HepG2 (cell line): Measurements from ENCODE around the gene CUL4B. TPM values are rescaled to one million over a fixed set of nuclear protein-coding genes. Genes with fewer than 3 reads are reported as not detected.

Experiments used
- ATAC-seq: fragments of 200-7000 bp; cut with Tn5 transposase; 3 replicates; pipeline ENCODE4 v1.9.1; 2020; ENCODE audit warnings: mild to moderate bottlenecking, moderate library complexity
- BruUV-seq: library from RNA; stranded (reverse); fragments of 400-500 nt; replicated peaks from 2 replicates; lab custom pipeline; 2021; lab: Mats Ljungman, UMichigan
- CTCF ChIA-PET: fragments of 300-600 bp; formaldehyde crosslinking; extraction: SDS; loops from one replicate; lab custom pipeline; 2021; ENCODE audit warnings: low total read pairs, inconsistent platforms, low intra/inter-chr PET ratio; lab: Yijun Ruan, JAX
- POLR2A ChIA-PET: fragments of 350-600 bp; sonication (Branson Sonifier 250); formaldehyde crosslinking; loops from one replicate; lab custom pipeline; 2020; ENCODE audit warnings: antibody characterized with exemption, inconsistent platforms; lab: Yijun Ruan, JAX
- DNase-seq: peaks from one replicate; pipeline ENCODE4 v3.0.0-alpha.2; 2015; ENCODE audit warnings: low spot score
- FAIRE-seq: peaks from 3 replicates; lab custom pipeline; 2011; peaks lifted over from hg19 to GRCh38; lab: Jason Lieb, UNC
- H2AFZ ChIP-seq: one replicate; pipeline ENCODE4 v1.6.1; 2011; ENCODE audit warnings: low read length, inconsistent platforms
- H3K27ac ChIP-seq: fragments of 300-600 bp; 3 replicates; pipeline ENCODE4 v1.8.0; 2011; ENCODE audit warnings: mixed run types, mild to moderate bottlenecking, mixed read lengths, low read length, inconsistent platforms; ENCODE audit not compliant: insufficient read depth; ENCODE audit errors: extremely low read length
- H3K27me3 ChIP-seq, 2 experiments: fragments of 200-600 bp in 1 of 2; 2 replicates in 1 of 2; 3 replicates in 1 of 2; pipeline versions ENCODE4 v1.6.0 to v1.8.0; 2011; ENCODE audit warnings: low read length in 2 of 2, mild to moderate bottlenecking in 2 of 2, moderate library complexity in 2 of 2, inconsistent platforms in 1 of 2; ENCODE audit not compliant: insufficient read depth in 2 of 2, control insufficient read depth in 1 of 2
- H3K36me3 ChIP-seq, 2 experiments: fragments of 200-600 bp in 1 of 2; replicated peaks in 1 of 2; 2 replicates in 1 of 2; 3 replicates in 1 of 2; pipeline versions ENCODE4 v1.5.1 to v1.8.0; 2011; ENCODE audit warnings: low read length in 2 of 2, inconsistent platforms in 1 of 2; ENCODE audit not compliant: insufficient read depth in 2 of 2, control insufficient read depth in 1 of 2
- H3K4me1 ChIP-seq: 2 replicates; pipeline ENCODE4 v1.5.1; 2012; ENCODE audit warnings: low read length, inconsistent platforms; ENCODE audit not compliant: insufficient read depth
- H3K4me2 ChIP-seq: 2 replicates; pipeline ENCODE4 v1.6.0; 2011; ENCODE audit warnings: low read depth, low read length, inconsistent platforms
- H3K4me3 ChIP-seq, 3 experiments: fragments of 200-600 bp in 1 of 3; sonication (generic), shearing (Covaris generic) in 1 of 3; replicated peaks in 1 of 3; 2 replicates each; pipeline ENCODE4 v1.5.1; 2011 to 2016; ENCODE audit warnings: low read length in 3 of 3, inconsistent platforms in 2 of 3, low read depth in 2 of 3, mild to moderate bottlenecking in 2 of 3, control low read depth in 1 of 3, mixed read lengths in 1 of 3; ENCODE audit not compliant: insufficient read depth in 1 of 3
- H3K79me2 ChIP-seq: one replicate; pipeline ENCODE4 v1.6.1; 2011; ENCODE audit warnings: low read length, inconsistent platforms; ENCODE audit not compliant: insufficient read depth
- H3K9ac ChIP-seq: 2 replicates; pipeline ENCODE4 v1.6.0; 2011; ENCODE audit warnings: mild to moderate bottlenecking, low read depth, low read length, inconsistent platforms; ENCODE audit not compliant: insufficient read depth
- H3K9me3 ChIP-seq: 2 replicates; pipeline ENCODE4 v1.5.1; 2012; ENCODE audit warnings: mild to moderate bottlenecking, low read length
- H4K20me1 ChIP-seq: 2 replicates; pipeline ENCODE4 v1.6.0; 2011; ENCODE audit warnings: inconsistent platforms, mild to moderate bottlenecking, low read length, moderate library complexity; ENCODE audit not compliant: insufficient read depth
- BHLHE40 ChIP-seq: IDR thresholded peaks from 2 replicates; pipeline ENCODE4 v1.6.1; 2011; ENCODE audit warnings: low read length, improper control_type of control experiment
- CSRNP2 ChIP-seq: sonication (generic); formaldehyde crosslinking; conservative IDR thresholded peaks from 2 replicates; pipeline ENCODE4 v1.8.0; 2022; ENCODE audit warnings: low read depth, missing genetic modification reagents
- EHMT2 ChIP-seq: fragments of 200-600 bp; sonication (generic); IDR thresholded peaks from 2 replicates; pipeline ENCODE4 v1.7.0; 2017; ENCODE audit warnings: antibody characterized with exemption, low read depth, low read length, borderline replicate concordance
- ERF ChIP-seq: IDR thresholded peaks from 2 replicates; pipeline ENCODE4 v1.6.1; 2018; ENCODE audit warnings: missing biosample characterization, missing genetic modification reagents
- FOXJ3 ChIP-seq: sonication (generic); formaldehyde crosslinking; IDR thresholded peaks from 2 replicates; pipeline ENCODE4 v1.4.0; 2020; ENCODE audit warnings: missing genetic modification reagents, mild to moderate bottlenecking, borderline replicate concordance
- PPARG ChIP-seq: conservative IDR thresholded peaks from 2 replicates; pipeline ENCODE4 v1.6.1; 2016; ENCODE audit warnings: missing biosample characterization, missing genetic modification reagents
- RAD51 ChIP-seq: fragments of 450-650 bp; IDR thresholded peaks from 2 replicates; pipeline ENCODE4 v1.6.1; 2016; ENCODE audit warnings: borderline replicate concordance
- REPIN1 ChIP-seq: sonication (generic); formaldehyde crosslinking; IDR thresholded peaks from 2 replicates; pipeline ENCODE4 v1.8.0; 2022; ENCODE audit warnings: missing genetic modification reagents, low read depth, mild to moderate bottlenecking, borderline replicate concordance
- SOX6 ChIP-seq, 2 experiments: fragments of 450-650 bp in 1 of 2; sonication (generic) in 1 of 2; formaldehyde crosslinking in 1 of 2; IDR thresholded peaks; 2 replicates each; pipeline versions ENCODE4 v1.4.0 to v1.6.1; 2017 to 2020; ENCODE audit warnings: antibody characterized with exemption in 1 of 2, mild to moderate bottlenecking in 1 of 2, missing genetic modification reagents in 1 of 2
- SP140L ChIP-seq: sonication (generic); formaldehyde crosslinking; IDR thresholded peaks from 2 replicates; pipeline ENCODE4 v1.4.0; 2020; ENCODE audit warnings: missing genetic modification reagents, borderline replicate concordance
- THAP11 ChIP-seq: IDR thresholded peaks from 2 replicates; pipeline ENCODE4 v1.6.1; 2016; ENCODE audit warnings: missing biosample characterization, missing genetic modification reagents
- TRIM22 ChIP-seq: fragments of 450-650 bp; IDR thresholded peaks from 2 replicates; pipeline ENCODE4 v1.6.1; 2017
- ZNF749 ChIP-seq: sonication (generic); formaldehyde crosslinking; IDR thresholded peaks from 2 replicates; pipeline ENCODE4 v1.8.0; 2022; ENCODE audit warnings: mild to moderate bottlenecking, missing genetic modification reagents, moderate library complexity, borderline replicate concordance
- WGBS: methylation state at CpG from one replicate; pipeline ENCODE4 v1.1.6; 2017; ENCODE audit warnings: low lambda C conversion rate; 5-methylcytosine and 5-hydroxymethylcytosine counted together
- in situ Hi-C: cut with HindIII; loops from 2 replicates; pipeline ENCODE4 v1.10.0; 2017; ENCODE audit warnings: low pct_unique_long_range_greater_than_20kb; ENCODE audit not compliant: extremely low pct_ligation_motif_present
- intact Hi-C: fragments of 100-400 bp; cut with micrococcal nuclease; formaldehyde crosslinking; loops from one replicate; pipeline ENCODE4 v1.10.0; 2022; ENCODE audit not compliant: unreplicated experiment
- polyA plus RNA-seq, 8 experiments: library from polyadenylated mRNA; depleted of rRNA in 3 of 8; stranded (reverse) in 7 of 8; unstranded in 1 of 8; fragments of >200 nt; fragmentation: Illumina TruSeq in 4 of 8; extraction: Trizol in 4 of 8; gene quantifications; 2 replicates each; pipeline versions ENCODE4 v1.2.1 to v1.2.3, GENCODE V29; 2011 to 2016; ENCODE audit warnings: low read depth in 4 of 8, missing spikeins in 1 of 8, mixed read lengths in 1 of 8; ENCODE audit not compliant: insufficient read depth in 1 of 8
- total RNA-seq, 5 experiments: library from RNA; depleted of rRNA; stranded (reverse); fragments of >200 nt; fragmentation: Illumina TruSeq; extraction: Trizol; gene quantifications; 2 replicates each; pipeline ENCODE4 v1.2.3, GENCODE V29; 2016; ENCODE audit warnings: low read depth in 1 of 5
- TF ChIP-seq, protein P1 (sequence below): IDR thresholded peaks from 2 replicates; pipeline ENCODE4 v1.4.0; 2020; ENCODE audit warnings: mild to moderate bottlenecking, missing genetic modification reagents
- TF ChIP-seq, protein P2 (sequence below): sonication (generic); formaldehyde crosslinking; IDR thresholded peaks from 2 replicates; pipeline ENCODE4 v1.5.0; 2020; ENCODE audit warnings: missing genetic modification reagents

The CUL4B gene
- total and polyA plus RNA-seq, 2 of the 13 experiments (the other 11 are each of a cell fraction or from before 2014, with no cell fraction given): 21.6 to 28.5 TPM

GRCh38 chrX:120512627-120513026 lies 48.1 kb downstream of the CUL4B start:
- peak overlapping the region; percentile 22; the same call in 1 of the 2 replicates for H3K9ac ChIP-seq
- no peak for FAIRE-seq
- H3K36me3 ChIP-seq: no peaks in the 10 kb centered on the region
- intact Hi-C loops: loop anchor here (5.0 to 10.0 kb wide), 2 partner anchors 50 to 92 kb away; partner anchors contain the start of genes CUL4B and MCTS1
- ChIA-PET CTCF (no interaction called here), POLR2A (interaction anchor here (0.8 to 2.1 kb wide), 2 partner anchors 26 to 49 kb away, joined by 3 to 9 read pairs; partner anchors contain the start of gene CUL4B)
- H3K4me3 ChIP-seq: no peak overlapping the region; a peak in 1 of 6 replicates
- BruUV-seq: no TSS peak
- peak overlapping the region; percentile 75 for H3K27ac ChIP-seq
- peaks cover 37% of the 10 kb centered on the region for H3K4me1 ChIP-seq
- no peak overlapping the region for H2AFZ ChIP-seq
- in situ Hi-C loops: loop anchor here (10.0 kb wide), 1 partner anchor 152 kb away; no protein-coding TSS in a partner anchor
- no peaks in the 10 kb centered on the region for H3K79me2 ChIP-seq
- 0% methylated on average over 2 of the region's 2 CpGs for WGBS
- H4K20me1 ChIP-seq: no peaks in the 10 kb centered on the region
- peak; percentile 93 for ATAC-seq
- H3K9me3 ChIP-seq: no peaks in the 10 kb centered on the region
- no peaks in the 10 kb centered on the region for H3K27me3 ChIP-seq
- peak; percentile 64 for DNase-seq
- peak overlapping the region; percentile 60 for H3K4me2 ChIP-seq
- TF ChIP-seq, protein P1, sequence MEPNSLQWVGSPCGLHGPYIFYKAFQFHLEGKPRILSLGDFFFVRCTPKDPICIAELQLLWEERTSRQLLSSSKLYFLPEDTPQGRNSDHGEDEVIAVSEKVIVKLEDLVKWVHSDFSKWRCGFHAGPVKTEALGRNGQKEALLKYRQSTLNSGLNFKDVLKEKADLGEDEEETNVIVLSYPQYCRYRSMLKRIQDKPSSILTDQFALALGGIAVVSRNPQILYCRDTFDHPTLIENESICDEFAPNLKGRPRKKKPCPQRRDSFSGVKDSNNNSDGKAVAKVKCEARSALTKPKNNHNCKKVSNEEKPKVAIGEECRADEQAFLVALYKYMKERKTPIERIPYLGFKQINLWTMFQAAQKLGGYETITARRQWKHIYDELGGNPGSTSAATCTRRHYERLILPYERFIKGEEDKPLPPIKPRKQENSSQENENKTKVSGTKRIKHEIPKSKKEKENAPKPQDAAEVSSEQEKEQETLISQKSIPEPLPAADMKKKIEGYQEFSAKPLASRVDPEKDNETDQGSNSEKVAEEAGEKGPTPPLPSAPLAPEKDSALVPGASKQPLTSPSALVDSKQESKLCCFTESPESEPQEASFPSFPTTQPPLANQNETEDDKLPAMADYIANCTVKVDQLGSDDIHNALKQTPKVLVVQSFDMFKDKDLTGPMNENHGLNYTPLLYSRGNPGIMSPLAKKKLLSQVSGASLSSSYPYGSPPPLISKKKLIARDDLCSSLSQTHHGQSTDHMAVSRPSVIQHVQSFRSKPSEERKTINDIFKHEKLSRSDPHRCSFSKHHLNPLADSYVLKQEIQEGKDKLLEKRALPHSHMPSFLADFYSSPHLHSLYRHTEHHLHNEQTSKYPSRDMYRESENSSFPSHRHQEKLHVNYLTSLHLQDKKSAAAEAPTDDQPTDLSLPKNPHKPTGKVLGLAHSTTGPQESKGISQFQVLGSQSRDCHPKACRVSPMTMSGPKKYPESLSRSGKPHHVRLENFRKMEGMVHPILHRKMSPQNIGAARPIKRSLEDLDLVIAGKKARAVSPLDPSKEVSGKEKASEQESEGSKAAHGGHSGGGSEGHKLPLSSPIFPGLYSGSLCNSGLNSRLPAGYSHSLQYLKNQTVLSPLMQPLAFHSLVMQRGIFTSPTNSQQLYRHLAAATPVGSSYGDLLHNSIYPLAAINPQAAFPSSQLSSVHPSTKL (CRISPR knock-in tag): 0 out of 2 replicates have a peak, but pooled peaks have one; percentile 12
- TF ChIP-seq TRIM22: no peak
- TF ChIP-seq SP140L (CRISPR knock-in tag): no peak
- TF ChIP-seq PPARG (CRISPR knock-in tag): peak; percentile 94
- TF ChIP-seq SOX6 (IDR thresholded peaks at IDR 0.05): no peak
- TF ChIP-seq SOX6 (CRISPR knock-in tag; IDR thresholded peaks at IDR 0.05): peak; percentile 21; the same call in 1 of the 2 replicates
- TF ChIP-seq EHMT2: 0 out of 2 replicates have a peak, but pooled peaks have one; percentile 36
- TF ChIP-seq ZNF749 (CRISPR knock-in tag): no peak
- no peak for TF ChIP-seq THAP11 (CRISPR knock-in tag)
- no peak for TF ChIP-seq RAD51
- no peak for TF ChIP-seq REPIN1 (CRISPR knock-in tag)
- no peak for TF ChIP-seq BHLHE40
- TF ChIP-seq FOXJ3 (CRISPR knock-in tag): no peak
- no peak for TF ChIP-seq CSRNP2
- TF ChIP-seq, protein P2, sequence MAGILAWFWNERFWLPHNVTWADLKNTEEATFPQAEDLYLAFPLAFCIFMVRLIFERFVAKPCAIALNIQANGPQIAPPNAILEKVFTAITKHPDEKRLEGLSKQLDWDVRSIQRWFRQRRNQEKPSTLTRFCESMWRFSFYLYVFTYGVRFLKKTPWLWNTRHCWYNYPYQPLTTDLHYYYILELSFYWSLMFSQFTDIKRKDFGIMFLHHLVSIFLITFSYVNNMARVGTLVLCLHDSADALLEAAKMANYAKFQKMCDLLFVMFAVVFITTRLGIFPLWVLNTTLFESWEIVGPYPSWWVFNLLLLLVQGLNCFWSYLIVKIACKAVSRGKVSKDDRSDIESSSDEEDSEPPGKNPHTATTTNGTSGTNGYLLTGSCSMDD: no peak
- TF ChIP-seq ERF (CRISPR knock-in tag): no peak
